K562 (cell line): ENCODE data around the gene CPLX3. TPM values are rescaled to one million over a fixed set of nuclear protein-coding genes. Genes with fewer than 3 reads are reported as not detected.
A peak's percentile ranks its signal among the peaks of the same experiment; 100 is the strongest.

ENCODE experiments used
- ATAC-seq: fragments of 200-7000 bp; cut with Tn5 transposase; 3 replicates; pipeline ENCODE4 v1.9.1; 2020; ENCODE audit warnings: moderate library complexity
- BruUV-seq: library from RNA; stranded (reverse); fragments of 400-500 nt; replicated peaks from 2 replicates; lab custom pipeline; 2021; lab: Mats Ljungman, UMichigan
- CTCF ChIA-PET: fragments of 300-600 bp; formaldehyde crosslinking; extraction: SDS; loops from one replicate; lab custom pipeline; 2021; ENCODE audit warnings: low intra/inter-chr PET ratio; lab: Yijun Ruan, JAX
- POLR2A ChIA-PET: fragments of 300-600, 350-650 bp; sonication (Branson Sonifier 250); formaldehyde crosslinking; extraction: SDS; loops from one replicate; lab custom pipeline; 2021; ENCODE audit warnings: antibody characterized with exemption, inconsistent platforms; lab: Yijun Ruan, JAX
- DNase-seq, 4 experiments: peaks; one replicate each; pipeline versions ENCODE4 v3.0.0 to v3.0.0-alpha.2; 2011 to 2018; ENCODE audit warnings: low spot score in 3 of 4, mixed read lengths in 3 of 4; ENCODE audit errors: extremely low read depth in 1 of 4
- FAIRE-seq: peaks from 2 replicates; lab custom pipeline; 2011; peaks lifted over from hg19 to GRCh38; lab: Jason Lieb, UNC
- H2AFZ ChIP-seq: 2 replicates; pipeline ENCODE4 v1.6.0; 2011; ENCODE audit warnings: low read depth, low read length, control low read depth, inconsistent platforms
- H3K27ac ChIP-seq: fragments of 200-600 bp; 3 replicates; pipeline ENCODE4 v1.8.0; 2011; ENCODE audit warnings: low read depth, mild to moderate bottlenecking, control low read depth, inconsistent platforms, low read length, moderate library complexity, mixed read lengths; ENCODE audit errors: extremely low read depth
- H3K27me3 ChIP-seq, 2 experiments: fragments of 300-600 bp in 1 of 2; 2 replicates in 1 of 2; 3 replicates in 1 of 2; pipeline versions ENCODE4 v1.6.0 to v1.8.0; 2011; ENCODE audit warnings: inconsistent platforms in 2 of 2, low read length in 2 of 2, mild to moderate bottlenecking in 1 of 2, mixed read lengths in 1 of 2, moderate library complexity in 1 of 2; ENCODE audit not compliant: control insufficient read depth in 2 of 2, insufficient read depth in 2 of 2
- H3K36me3 ChIP-seq: fragments of 300-600 bp; 3 replicates; pipeline ENCODE4 v1.8.0; 2011; ENCODE audit warnings: mild to moderate bottlenecking, low read length, inconsistent platforms; ENCODE audit not compliant: control insufficient read depth, insufficient read depth
- H3K4me1 ChIP-seq, 2 experiments: fragments of 200-600 bp in 1 of 2; replicated peaks in 1 of 2; 2 replicates in 1 of 2; 3 replicates in 1 of 2; pipeline versions ENCODE4 v1.5.1 to v1.8.0; 2011; ENCODE audit warnings: inconsistent platforms in 2 of 2, low read length in 2 of 2, mild to moderate bottlenecking in 1 of 2, mixed read lengths in 1 of 2, moderate library complexity in 1 of 2; ENCODE audit not compliant: control insufficient read depth in 2 of 2, insufficient read depth in 2 of 2
- H3K4me2 ChIP-seq: 2 replicates; pipeline ENCODE4 v1.6.1; 2011; ENCODE audit warnings: low read length, control low read depth, inconsistent platforms, mixed read lengths; ENCODE audit not compliant: insufficient read depth
- H3K4me3 ChIP-seq: fragments of 200-600 bp; sonication (generic), shearing (Covaris generic); 2 replicates; pipeline ENCODE4 v1.5.1; 2016; ENCODE audit warnings: control low read depth, inconsistent platforms
- H3K79me2 ChIP-seq: fragments of 200-600 bp; 3 replicates; pipeline ENCODE4 v1.8.0; 2011; ENCODE audit warnings: low read length, inconsistent platforms; ENCODE audit not compliant: control insufficient read depth, insufficient read depth
- H3K9ac ChIP-seq, 2 experiments: 2 replicates each; pipeline versions ENCODE4 v1.6.0 to v1.6.1; 2011; ENCODE audit warnings: low read depth in 2 of 2, low read length in 2 of 2, control low read depth in 1 of 2, inconsistent platforms in 1 of 2, mild to moderate bottlenecking in 1 of 2, mixed read lengths in 1 of 2; ENCODE audit not compliant: insufficient read depth in 1 of 2
- H3K9me1 ChIP-seq: one replicate; pipeline ENCODE4 v1.6.0; 2011; ENCODE audit warnings: inconsistent platforms, mild to moderate bottlenecking, low read length, moderate library complexity; ENCODE audit not compliant: control insufficient read depth, insufficient read depth
- H3K9me3 ChIP-seq: replicated peaks from 2 replicates; pipeline ENCODE4 v1.5.1; 2011; ENCODE audit warnings: low read depth, low read length, inconsistent platforms; ENCODE audit not compliant: control insufficient read depth, insufficient read depth
- H4K20me1 ChIP-seq: replicated peaks from 2 replicates; pipeline ENCODE4 v1.6.1; 2011; ENCODE audit warnings: low read length, inconsistent platforms, mixed read lengths; ENCODE audit not compliant: control insufficient read depth, insufficient read depth
- ATF1 ChIP-seq, 2 experiments: fragments of 450-650 bp in 1 of 2; IDR thresholded peaks; 2 replicates each; pipeline ENCODE4 v1.6.1; 2016; ENCODE audit warnings: missing compliant biosample characterization in 1 of 2, missing genetic modification characterization in 1 of 2
- BRF1 ChIP-seq: IDR thresholded peaks from 3 replicates; pipeline ENCODE4 v1.6.1; 2011; ENCODE audit warnings: borderline replicate concordance, mild to moderate bottlenecking; ENCODE audit not compliant: insufficient read length; ENCODE audit errors: extremely low read depth
- CEBPG ChIP-seq, 3 experiments: fragments of 200-800 bp in 1 of 3; sonication (Bioruptor generic) in 1 of 3; sonication (generic) in 1 of 3; formaldehyde crosslinking in 1 of 3; IDR thresholded peaks in 2 of 3; conservative IDR thresholded peaks in 1 of 3; 2 replicates each; pipeline versions ENCODE4 v1.6.1 to v1.8.0; 2016 to 2022; ENCODE audit warnings: missing compliant biosample characterization in 2 of 3, missing genetic modification characterization in 2 of 3, mild to moderate bottlenecking in 1 of 3, missing genetic modification reagents in 1 of 3
- CHD1 ChIP-seq: fragments of 200-600 bp; sonication (generic); IDR thresholded peaks from one replicate; pipeline ENCODE4 v1.6.1; 2012; ENCODE audit warnings: mild to moderate bottlenecking, moderate library complexity, low read length, inconsistent platforms
- CXXC5 ChIP-seq: fragments of 250-450 bp; sonication (Bioruptor Pico); IDR thresholded peaks from 2 replicates; pipeline ENCODE4 v1.8.0; 2022; ENCODE audit warnings: inconsistent platforms, mild to moderate bottlenecking, moderate library complexity
- EGR1 ChIP-seq: fragments of 450-650 bp; conservative IDR thresholded peaks from 2 replicates; pipeline ENCODE4 v1.6.1; 2017; ENCODE audit warnings: mild to moderate bottlenecking
- JUNB ChIP-seq: fragments of 450-650 bp; formaldehyde crosslinking; conservative IDR thresholded peaks from 2 replicates; pipeline ENCODE4 v1.4.0; 2020; ENCODE audit warnings: mild to moderate bottlenecking
- JUND ChIP-seq, 2 experiments: IDR thresholded peaks; 2 replicates in 1 of 2; 3 replicates in 1 of 2; pipeline ENCODE4 v1.6.1; 2011; ENCODE audit warnings: borderline replicate concordance in 2 of 2, low read depth in 2 of 2, low read length in 2 of 2, improper control_type of control experiment in 1 of 2, missing biosample characterization in 1 of 2, missing genetic modification characterization in 1 of 2, missing genetic modification reagents in 1 of 2
- NKRF ChIP-seq: fragments of 450-650 bp; IDR thresholded peaks from 2 replicates; pipeline ENCODE4 v1.6.1; 2016; ENCODE audit warnings: borderline replicate concordance
- PHB ChIP-seq: fragments of 250-450 bp; sonication (Bioruptor Pico); IDR thresholded peaks from 2 replicates; pipeline ENCODE4 v1.5.0; 2021
- SAFB2 ChIP-seq: fragments of 200-400 bp; formaldehyde crosslinking; IDR thresholded peaks from 2 replicates; pipeline ENCODE4 v1.6.1; 2018; ENCODE audit warnings: borderline replicate concordance, low read length, low read depth, moderate library complexity; ENCODE audit not compliant: severe bottlenecking
- SMARCA4 ChIP-seq: fragments of 450-650 bp; IDR thresholded peaks from 2 replicates; pipeline ENCODE4 v1.6.1; 2016
- SMARCA5 ChIP-seq: fragments of 450-650 bp; IDR thresholded peaks from 2 replicates; pipeline ENCODE4 v1.6.1; 2016
- SP1 ChIP-seq: sonication (generic); formaldehyde crosslinking; IDR thresholded peaks from 2 replicates; pipeline ENCODE4 v1.8.1; 2022; ENCODE audit warnings: mild to moderate bottlenecking, missing genetic modification reagents
- STAG1 ChIP-seq: sonication (generic); formaldehyde crosslinking; IDR thresholded peaks from 2 replicates; pipeline ENCODE4 v1.5.0; 2020; ENCODE audit warnings: missing genetic modification reagents, borderline replicate concordance
- ZNF121 ChIP-seq: sonication (generic); formaldehyde crosslinking; conservative IDR thresholded peaks from 2 replicates; pipeline ENCODE4 v1.8.0; 2022; ENCODE audit warnings: missing genetic modification reagents
- ZNF263 ChIP-seq: sonication (generic); formaldehyde crosslinking; IDR thresholded peaks from 2 replicates; pipeline ENCODE4 v1.8.0; 2022; ENCODE audit warnings: mild to moderate bottlenecking, missing genetic modification reagents, borderline replicate concordance
- ZNF76 ChIP-seq: fragments of 250-450 bp; sonication (Bioruptor Pico); IDR thresholded peaks from 2 replicates; pipeline ENCODE4 v1.4.0; 2020; ENCODE audit warnings: mild to moderate bottlenecking, moderate library complexity, borderline replicate concordance
- WGBS: fragments of 100-300 bp; shearing (Covaris generic); methylation state at CpG from one replicate; pipeline ENCODE4 v1.1.6; 2016; ENCODE audit warnings: low coverage, mixed read lengths; ENCODE audit not compliant: insufficient coverage; ENCODE audit errors: missing lambda C conversion rate; 5-methylcytosine and 5-hydroxymethylcytosine counted together
- in situ Hi-C: fragments of 300-500 bp; cut with MboI; formaldehyde crosslinking; loops from 4 replicates; pipeline ENCODE4 v1.15.0; 2018; ENCODE audit warnings: inconsistent platforms, mixed read lengths
- intact Hi-C: fragments of 100-400 bp; cut with micrococcal nuclease; formaldehyde crosslinking; loops from 2 replicates; pipeline ENCODE4 v1.14.2; 2022
- polyA plus RNA-seq, 8 experiments: library from polyadenylated mRNA; depleted of rRNA in 4 of 8; stranded (reverse) in 5 of 8; unstranded in 3 of 8; fragments of >200 nt; fragmentation: Nextera tagmentation in 2 of 8; fragmentation: Illumina TruSeq in 1 of 8; extraction: Ambion mirVana in 2 of 8; extraction: Trizol in 1 of 8; gene quantifications; 2 replicates each; pipeline versions ENCODE4 v1.2.1 to v1.2.3, GENCODE V29; 2011 to 2014; ENCODE audit warnings: inconsistent platforms in 1 of 8, missing spikeins in 1 of 8
- total RNA-seq, 7 experiments: library from RNA; depleted of rRNA in 6 of 7; stranded (reverse); fragments of >200 nt in 6 of 7; fragmentation: Illumina TruSeq in 2 of 7; extraction: Trizol in 2 of 7; gene quantifications; 2 replicates each; pipeline versions ENCODE4 v1.2.1 to v1.2.3, GENCODE V29; 2011 to 2021; ENCODE audit warnings: low replicate concordance in 1 of 7

Gene CPLX3
- total and polyA plus RNA-seq, 9 of the 15 experiments (the other 6 are each of a cell fraction or from before 2014, with no cell fraction given) = not detected

GRCh38 chr15:74873036-74873755 lies 46.8 kb downstream of the CPLX3 start, which contains the start of gene SCAMP2 (continued):
- TF ChIP-seq PHB (CRISPR knock-in tag) (no peak), ZNF76 (CRISPR knock-in tag) (no peak), ZNF121 (CRISPR knock-in tag) (no peak), SAFB2 (no peak), BRF1 (no peak)

GRCh38 chr15:74873756-74874424 lies 47.5 kb downstream of the CPLX3 start:
- Histone ChIP-seq H3K4me3 (peak overlapping the region; percentile 76), H3K79me2 (peaks cover 38% of the 10 kb centered on the region), H3K27me3 (no peaks in the 10 kb centered on the region), H3K4me1 (peaks cover 17 to 19% of the 10 kb centered on the region in 2 experiments; a peak in 4 of 5 replicates), H2AFZ (peak overlapping the region; percentile 98), H3K36me3 (peaks cover 17% of the 10 kb centered on the region), H4K20me1 (peaks cover 10% of the 10 kb centered on the region; the same call in 1 of the 2 replicates), H3K9ac (peak overlapping the region; percentile 93 to 99), H3K27ac (peak overlapping the region; percentile 93), H3K9me3 (no peaks in the 10 kb centered on the region), H3K4me2 (peak overlapping the region; percentile 99), H3K9me1 (no peaks in the 10 kb centered on the region)
- intact Hi-C loops = no loop called here
- FAIRE-seq (peak; percentile 62), DNase-seq (peak; percentile 47 to 63 (median 48)), ATAC-seq (peak; percentile 51)
- TSS peak; percentile 89 for BruUV-seq
- CTCF ChIA-PET = no interaction called here
- 12% methylated on average over 12 of the region's 16 CpGs for WGBS
- in situ Hi-C loops = no loop called here
- POLR2A ChIA-PET = interaction anchor here (0.6 to 1.5 kb wide), 4 partner anchors 8 to 32 kb away, joined by 3 to 5 read pairs (median 4); partner anchors contain the start of gene MPI
- peak; percentile 73 for TF ChIP-seq EGR1
- no peak for TF ChIP-seq CXXC5 (CRISPR knock-in tag)
- no peak for TF ChIP-seq JUNB (CRISPR knock-in tag)
- no peak for TF ChIP-seq ATF1 (CRISPR knock-in tag; IDR thresholded peaks at IDR 0.05)
- no peak for TF ChIP-seq ATF1 (tag; IDR thresholded peaks at IDR 0.05)
- TF ChIP-seq SMARCA4 = no peak
- no peak for TF ChIP-seq CHD1
- peak; percentile 50; the same call in 1 of the 2 replicates for TF ChIP-seq CEBPG (CRISPR knock-in tag; IDR thresholded peaks at IDR 0.05)
- TF ChIP-seq CEBPG (tag; conservative IDR thresholded peaks at IDR 0.05 in 1 of 2, IDR thresholded peaks at IDR 0.05 in 1 of 2) = no peak
- no peak for TF ChIP-seq STAG1
- TF ChIP-seq ZNF263 (CRISPR knock-in tag) = peak; percentile 63
- TF ChIP-seq NKRF = 0 out of 2 replicates have a peak, but pooled peaks have one; percentile 20
- no peak for TF ChIP-seq SP1
- TF ChIP-seq JUND (IDR thresholded peaks at IDR 0.05; ENCODE audit: borderline replicate concordance, low read depth, low read length) = no peak
- TF ChIP-seq JUND (tag; IDR thresholded peaks at IDR 0.05; ENCODE audit: borderline replicate concordance, low read depth, low read length) = 0 out of 3 replicates have a peak, but pooled peaks have one; percentile 3
- peak; percentile 70; the same call in 1 of the 2 replicates for TF ChIP-seq SMARCA5
